ENCODE data around the gene TDRD12.
"Not testable (repeated sequence)": the region's sequence is repeated elsewhere in the genome, so short reads cannot be mapped to it uniquely, and the experiment has no call there.

The TDRD12 gene

DNA sequence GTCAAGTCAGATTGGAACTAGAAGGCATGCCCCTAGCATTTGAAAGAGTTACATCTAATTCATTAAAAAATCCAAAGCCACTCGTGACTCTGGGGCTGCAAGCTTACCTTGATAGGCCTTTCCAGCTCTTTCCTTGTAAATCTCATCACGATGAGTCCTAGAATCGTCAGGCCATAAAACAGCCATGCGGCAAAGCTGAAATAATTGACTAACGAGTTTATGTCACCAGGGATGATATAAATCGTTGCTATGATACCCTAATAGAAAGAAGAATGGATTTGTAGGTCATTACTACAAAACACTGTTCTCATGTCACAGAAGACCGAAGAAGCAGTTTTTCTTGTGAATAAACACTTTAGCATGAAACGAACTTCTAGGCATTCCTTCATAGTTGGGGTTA is 122.5 kb downstream of the TDRD12 start:
- no peak for DNase-seq

- no peak for DNase-seq
Measured at GRCh38 chr19:32843716-32844245, 124.2 kb downstream of the TDRD12 start.

DNA sequence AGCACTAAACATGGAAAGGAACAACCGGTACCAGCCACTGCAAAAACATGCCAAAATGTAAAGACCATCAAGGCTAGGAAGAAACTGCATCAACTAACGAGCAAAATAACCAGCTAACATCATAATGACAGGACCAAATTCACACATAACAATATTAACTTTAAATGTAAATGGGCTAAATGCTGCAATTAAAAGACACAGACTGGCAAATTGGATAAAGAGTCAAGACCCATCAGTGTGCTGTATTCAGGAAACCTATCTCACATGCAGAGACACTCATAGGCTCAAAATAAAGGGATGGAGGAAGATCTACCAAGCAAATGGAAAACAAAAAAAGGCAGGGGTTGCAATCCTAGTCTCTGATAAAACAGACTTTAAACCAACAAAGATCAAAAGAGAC is 128.5 kb downstream of the TDRD12 start:
- not testable (repeated sequence) for DNase-seq

DNA sequence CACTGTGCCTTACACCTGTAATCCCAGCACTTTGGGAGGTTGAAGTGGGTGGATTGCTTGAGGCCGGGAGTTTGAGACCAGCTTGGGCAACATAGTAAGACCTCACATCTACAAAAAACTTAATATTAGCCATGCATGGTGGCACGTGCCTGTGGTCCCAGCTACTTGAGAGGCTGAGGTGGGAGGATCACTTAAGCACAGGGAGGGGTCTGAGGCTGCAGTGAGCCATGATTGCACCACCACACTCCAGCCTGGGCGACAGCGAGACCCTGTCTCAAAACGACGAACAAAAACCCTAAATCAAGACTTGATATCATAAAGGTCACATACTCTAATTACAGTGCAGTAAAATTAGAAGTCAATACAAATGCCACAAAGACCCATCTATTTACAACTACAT is 132.6 kb downstream of the TDRD12 start:
- no peak for DNase-seq

- not testable (repeated sequence) for DNase-seq
Measured at GRCh38 chr19:32856818-32857217, 137.3 kb downstream of the TDRD12 start.

GRCh38 chr19:32857584-32857983 is 138.0 kb downstream of the TDRD12 start:
- DNase-seq: no peak

- DNase-seq: no peak
Measured at GRCh38 chr19:32858155-32858554, 138.6 kb downstream of the TDRD12 start.

DNA sequence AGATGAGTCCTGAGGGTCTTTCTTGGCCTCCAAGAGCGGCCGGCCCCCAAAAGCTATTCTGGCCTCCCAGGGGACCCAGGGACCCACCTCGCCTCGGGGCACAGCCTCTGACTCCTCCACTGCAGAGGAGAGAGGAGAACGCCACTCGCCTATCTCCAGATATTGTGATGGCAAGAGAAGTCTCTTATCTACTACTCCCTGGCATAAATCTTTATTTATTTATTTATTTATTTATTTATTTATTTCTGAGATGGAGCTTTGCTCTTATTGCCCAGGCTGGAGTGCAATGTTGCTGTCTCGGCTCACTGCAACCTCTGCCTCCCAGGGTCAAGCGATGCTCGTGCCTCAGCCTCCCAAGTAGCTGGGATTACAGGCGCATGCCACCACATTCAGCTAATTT is 139.0 kb downstream of the TDRD12 start:
- no peak for DNase-seq

DNA sequence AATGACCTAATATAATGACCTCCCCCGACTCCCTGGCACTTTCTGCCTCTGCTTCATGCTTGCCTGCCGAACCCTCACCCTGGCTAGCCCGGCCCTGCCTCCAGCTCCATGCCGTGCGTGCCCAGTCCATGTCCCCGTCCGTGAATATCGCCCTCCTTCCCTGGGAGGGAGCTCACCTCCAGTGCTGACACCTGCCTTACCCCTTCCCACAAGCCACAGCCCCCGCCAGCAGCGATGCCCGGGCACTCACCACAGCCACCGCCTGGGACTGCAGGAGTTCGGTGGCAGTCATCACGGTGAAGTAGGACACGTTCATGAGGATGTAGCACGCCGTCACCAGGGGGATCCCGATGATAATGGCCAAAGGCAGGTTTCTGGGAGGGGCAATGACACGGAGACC is 140.0 kb downstream of the TDRD12 start:
- DNase-seq: no peak

- no peak for DNase-seq
Measured at GRCh38 chr19:32861596-32861995, 142.0 kb downstream of the TDRD12 start.

GRCh38 chr19:32862173-32862572 is 142.6 kb downstream of the TDRD12 start:
- no peak for DNase-seq

- no peak for DNase-seq
Measured at GRCh38 chr19:32862741-32863140, 143.2 kb downstream of the TDRD12 start.

DNA sequence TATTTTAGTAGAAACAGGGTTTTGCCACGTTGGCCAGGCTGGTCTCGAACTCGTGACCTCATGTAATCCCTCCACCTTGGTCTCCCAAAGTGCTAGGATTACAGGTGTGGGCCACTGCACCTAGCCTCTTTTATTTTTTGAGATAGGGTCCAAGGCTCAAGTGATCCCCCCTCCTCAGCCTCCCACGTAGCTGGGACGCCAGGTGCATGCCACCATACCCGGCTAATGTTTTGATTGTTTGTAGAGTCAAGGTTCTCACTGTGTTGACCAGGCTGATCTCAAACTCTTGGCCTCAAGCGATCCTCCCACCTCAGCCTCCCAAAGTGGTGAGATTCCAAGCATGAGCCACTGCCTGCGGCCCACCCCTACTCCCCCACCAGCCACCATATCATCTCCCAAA is 143.7 kb downstream of the TDRD12 start:
- DNase-seq: no peak

DNA sequence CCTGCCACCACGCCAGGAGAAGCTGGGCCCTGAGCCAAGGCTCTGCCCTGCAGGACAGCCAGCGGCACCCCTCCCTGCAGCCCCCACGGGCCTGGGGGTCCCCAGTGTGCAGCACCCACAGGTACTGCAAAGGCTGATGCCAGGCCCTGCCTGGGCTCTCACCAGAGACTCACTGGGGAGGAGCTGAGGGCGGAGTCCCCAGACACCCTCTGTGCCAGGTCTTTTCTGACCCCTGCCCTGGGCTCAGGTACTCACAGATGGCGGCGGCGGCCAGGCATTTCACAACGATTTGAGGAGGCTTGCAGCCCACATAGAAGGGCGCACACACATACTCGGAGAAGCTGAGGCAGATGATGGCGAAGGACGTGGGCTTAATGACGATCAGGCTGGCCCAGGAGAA is 144.3 kb downstream of the TDRD12 start:
- no peak for DNase-seq

DNA sequence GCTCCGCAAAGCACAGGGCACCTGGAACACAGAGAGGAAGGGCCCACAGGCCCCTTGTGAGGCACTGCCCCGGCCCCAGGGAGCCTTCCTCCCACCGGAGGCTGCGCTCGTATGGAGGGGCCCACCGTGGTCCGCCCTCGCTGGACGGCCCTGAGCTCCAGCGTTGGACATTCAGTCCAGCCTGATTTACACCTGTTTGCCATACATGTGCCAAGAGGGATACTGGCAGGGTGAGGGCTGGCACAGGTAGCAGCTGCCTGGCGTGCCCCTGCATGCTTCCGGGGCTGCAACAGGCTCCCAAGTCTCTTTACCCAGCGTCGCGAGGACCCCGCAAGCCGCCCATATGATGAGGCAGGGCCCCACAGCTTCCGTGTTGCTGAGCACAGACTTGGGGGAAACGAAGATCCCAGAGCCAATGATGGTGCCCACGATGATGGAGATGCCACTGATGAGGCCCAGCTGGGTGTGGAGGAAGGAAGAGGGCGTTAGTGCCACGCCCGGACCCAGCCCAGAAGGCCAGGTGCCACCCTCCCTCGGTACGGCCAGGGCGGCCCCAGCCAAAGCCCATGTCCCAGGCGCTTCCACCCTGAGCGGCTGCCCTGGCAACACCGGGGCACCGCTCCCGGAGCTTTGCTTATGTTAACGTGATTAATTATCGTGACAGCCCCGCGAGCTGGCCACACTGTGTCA is 144.9 kb downstream of the TDRD12 start:
- DNase-seq: no peak

- DNase-seq: no peak
Measured at GRCh38 chr19:32865326-32865725, 145.8 kb downstream of the TDRD12 start.

DNA sequence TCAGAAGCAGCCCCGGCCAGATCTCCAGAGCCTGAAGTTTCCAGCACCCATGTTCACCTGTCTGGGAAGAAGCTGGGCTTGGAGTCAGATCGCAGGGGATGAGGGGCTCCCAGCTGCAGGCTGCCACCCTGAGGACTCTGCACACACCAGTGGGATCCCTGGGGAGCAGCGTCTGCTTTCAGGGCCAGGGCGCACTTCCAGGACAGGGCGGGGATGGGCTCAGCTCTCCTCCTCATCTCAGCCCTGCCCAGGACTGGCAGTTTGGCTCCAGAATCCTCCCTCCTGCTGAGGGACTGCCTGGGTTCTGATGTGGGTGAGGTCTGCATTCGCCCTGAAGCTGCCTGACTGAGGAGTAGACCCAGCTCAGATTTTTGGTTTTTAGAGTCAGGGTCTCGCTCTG is 146.5 kb downstream of the TDRD12 start:
- DNase-seq: no peak

GRCh38 chr19:32866564-32867265 is 147.1 kb downstream of the TDRD12 start:
- DNase-seq: no peak

GRCh38 chr19:32867436-32867835 is 147.9 kb downstream of the TDRD12 start:
- not testable (repeated sequence) for DNase-seq

DNA sequence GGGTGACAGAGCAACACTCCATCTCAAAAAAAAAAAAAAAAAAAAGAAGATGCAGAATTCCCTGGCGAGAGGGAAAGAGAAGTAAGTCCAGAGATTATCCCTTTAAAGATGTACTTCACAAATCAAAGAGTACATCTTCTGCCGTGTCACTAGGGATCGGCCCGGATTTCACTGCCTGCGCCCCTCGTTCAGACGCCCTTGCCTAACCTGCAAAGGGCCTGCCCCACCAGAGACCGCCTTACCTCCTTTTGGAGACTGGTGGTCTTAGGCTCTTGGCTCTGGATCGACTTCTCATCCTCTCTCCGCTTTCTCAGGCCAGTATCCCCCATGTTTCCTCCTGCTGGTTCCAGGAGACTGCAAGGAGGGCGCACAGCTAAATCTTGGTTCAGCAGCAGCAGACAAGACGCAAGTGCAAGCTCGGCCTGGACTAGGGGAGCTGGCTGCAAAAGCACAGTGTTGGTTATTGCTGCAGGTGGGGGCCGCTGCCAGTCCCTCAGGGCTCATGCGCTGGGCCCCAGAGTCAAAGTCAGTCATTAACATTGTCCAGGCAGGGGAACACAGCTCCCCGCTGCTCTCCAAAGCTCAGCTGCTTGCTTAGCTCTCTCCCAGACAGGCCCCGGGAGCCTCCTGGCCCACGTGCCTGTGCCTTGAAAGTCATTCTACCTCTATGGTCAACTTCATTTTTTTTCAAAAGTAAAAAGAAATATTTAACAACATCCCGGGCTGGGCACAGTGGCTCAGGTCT is 148.8 kb downstream of the TDRD12 start:
- no peak for DNase-seq

DNA sequence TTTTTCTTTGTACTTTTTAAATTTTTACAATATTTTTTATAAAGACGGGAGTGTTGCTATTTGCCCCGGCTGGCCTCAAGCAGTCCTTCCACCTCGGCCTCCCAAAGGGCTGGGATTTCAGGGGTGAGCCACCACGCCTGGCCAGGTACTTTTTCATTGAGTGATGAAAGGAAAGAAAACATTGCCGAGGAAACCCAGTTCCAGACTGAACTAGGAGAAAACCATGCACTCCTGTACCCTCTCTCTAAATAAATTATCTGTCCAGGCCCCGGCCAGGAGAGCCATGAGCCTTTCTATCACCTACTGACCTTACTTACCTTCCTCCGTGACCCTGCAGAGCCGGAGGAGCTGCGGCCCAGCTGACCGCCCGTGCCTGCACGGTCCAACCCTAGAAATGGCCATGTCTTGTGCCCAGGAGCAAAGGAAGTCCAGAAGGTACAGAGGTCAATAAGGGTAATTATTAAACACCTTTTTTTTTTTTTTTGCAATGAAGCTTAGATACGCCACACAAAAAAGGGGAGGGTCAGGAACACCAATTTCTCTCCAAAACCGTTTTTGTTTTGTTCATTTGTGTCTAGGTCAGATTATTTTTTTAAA is 149.9 kb downstream of the TDRD12 start, which contains the start of gene SLC7A9:
TSS of gene SLC7A9 (minus strand) at position 399 of the 597 bp plus-strand sequence. CDS start 1,233 bp downstream, outside the sequence.
- no peak for DNase-seq

GRCh38 chr19:32869966-32870573 is 150.5 kb downstream of the TDRD12 start:
- DNase-seq: no peak

DNA sequence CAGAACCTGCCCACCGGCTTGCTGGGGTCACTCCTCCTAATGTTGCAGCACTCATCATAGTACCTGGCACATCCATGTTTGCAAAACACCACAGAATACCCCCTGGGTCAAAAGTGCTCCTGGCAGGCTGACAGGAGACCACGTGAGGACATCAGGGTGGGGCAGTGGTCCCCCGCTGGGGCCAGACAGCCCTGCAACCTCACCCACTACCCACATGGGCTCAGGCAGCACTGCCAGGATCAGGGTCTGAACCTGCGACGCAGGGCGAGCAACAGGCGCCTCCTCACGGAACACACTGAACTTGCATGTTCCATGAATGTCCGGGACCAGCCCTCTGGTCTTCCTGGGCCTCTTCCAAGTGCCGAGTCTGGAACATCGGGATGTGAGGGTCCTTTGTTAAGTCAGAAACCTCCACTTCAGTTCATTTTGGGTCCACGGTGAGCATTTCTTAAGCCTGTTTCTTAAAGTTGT is 151.4 kb downstream of the TDRD12 start:
- no peak for DNase-seq

Measured in CD4-positive, alpha-beta T cell treated with Interleukin-4 for 1 hour (primary cell).